ENCODE measurements around the gene GATD1.

GATD1 gene

DNA sequence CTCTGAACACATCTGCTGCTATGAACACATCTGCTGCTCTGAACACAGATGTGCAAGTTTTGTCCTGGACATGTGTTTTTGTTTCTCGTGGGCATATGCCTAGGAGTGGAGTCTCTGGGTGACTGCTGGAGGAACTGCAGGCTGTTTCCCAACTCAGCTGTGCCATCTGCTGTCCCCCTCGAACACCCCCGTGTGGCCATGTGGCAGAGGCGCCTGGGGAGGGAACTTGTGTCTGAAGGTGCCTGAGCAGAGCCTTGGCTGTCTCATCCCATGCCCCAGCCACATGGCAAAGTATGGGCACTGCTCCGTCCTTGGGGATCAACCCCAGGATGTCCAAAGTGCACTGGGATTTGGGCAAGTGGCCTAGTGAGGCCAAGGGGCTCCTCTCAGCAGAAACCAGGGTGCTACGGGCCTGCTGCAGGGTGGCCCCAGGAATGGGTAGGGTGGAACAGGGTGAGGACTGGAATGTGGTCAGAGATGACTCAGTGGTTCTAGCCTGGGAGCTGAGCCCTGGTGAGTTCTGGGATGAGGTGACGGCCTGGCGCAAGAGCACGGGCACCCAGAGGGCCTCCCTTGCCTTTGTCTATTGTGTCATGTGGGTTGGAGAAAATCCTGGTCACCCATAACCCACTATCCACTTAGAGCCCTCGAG is 14.7 kb downstream of the GATD1 start:
- Histone ChIP-seq H3K4me2 (ENCODE audit: low read length) (peak overlapping the region; percentile 35), H3K9ac (ENCODE audit: low read depth, low read length) (peak overlapping the region; percentile 2), H3K4me3 (ENCODE audit: low read length) (no peak overlapping the region), H3K27me3 (ENCODE audit: control insufficient read depth, insufficient read depth, low read length) (no peaks in the 10 kb centered on the region), H3K9me3 (replicated peaks; ENCODE audit: low read length) (no peaks in the 10 kb centered on the region), H3K36me3 (ENCODE audit: insufficient read depth, low read length) (peaks cover 77% of the 10 kb centered on the region), H3K4me1 (ENCODE audit: control insufficient read depth, insufficient read depth, low read length) (peaks cover 18% of the 10 kb centered on the region)

DNA sequence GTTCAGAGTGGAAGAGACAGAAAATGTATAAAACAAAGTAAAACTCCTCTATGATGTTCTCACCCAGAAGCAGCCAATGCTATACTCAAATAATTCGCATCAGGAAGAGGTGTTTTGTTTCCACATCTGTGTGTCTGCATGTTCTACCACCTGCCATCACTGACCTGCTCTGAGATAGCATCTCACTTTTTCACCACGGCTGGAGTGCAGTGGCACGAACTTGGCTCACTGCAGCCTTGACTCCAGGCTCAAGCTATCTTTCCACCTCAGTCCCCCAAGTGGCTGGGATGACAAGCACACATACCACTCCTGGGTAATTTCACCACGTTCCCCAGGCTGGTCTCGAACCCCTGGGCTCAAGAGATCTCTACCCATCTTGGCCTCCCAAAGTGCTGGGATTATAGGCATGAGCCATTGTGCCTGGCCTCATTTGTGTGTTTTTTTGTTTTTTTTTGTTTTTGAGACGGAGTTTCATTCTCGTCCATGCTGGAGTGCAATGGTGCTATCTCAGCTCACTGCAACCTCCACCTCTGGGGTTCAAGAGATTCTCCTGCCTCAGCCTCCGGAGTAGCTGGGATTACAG is 15.7 kb downstream of the GATD1 start:
- no peak overlapping the region for H3K4me3 ChIP-seq (ENCODE audit: low read length)
- H3K27me3 ChIP-seq (ENCODE audit: control insufficient read depth, insufficient read depth, low read length), result no peaks in the 10 kb centered on the region
- H3K9ac ChIP-seq (ENCODE audit: low read depth, low read length), result no peak overlapping the region
- H3K36me3 ChIP-seq (ENCODE audit: insufficient read depth, low read length), result peaks cover 76% of the 10 kb centered on the region
- no peak overlapping the region for H3K4me2 ChIP-seq (ENCODE audit: low read length)
- no peaks in the 10 kb centered on the region for H3K9me3 ChIP-seq (replicated peaks; ENCODE audit: low read length)
- H3K4me1 ChIP-seq (ENCODE audit: control insufficient read depth, insufficient read depth, low read length), result peaks cover 16% of the 10 kb centered on the region

DNA sequence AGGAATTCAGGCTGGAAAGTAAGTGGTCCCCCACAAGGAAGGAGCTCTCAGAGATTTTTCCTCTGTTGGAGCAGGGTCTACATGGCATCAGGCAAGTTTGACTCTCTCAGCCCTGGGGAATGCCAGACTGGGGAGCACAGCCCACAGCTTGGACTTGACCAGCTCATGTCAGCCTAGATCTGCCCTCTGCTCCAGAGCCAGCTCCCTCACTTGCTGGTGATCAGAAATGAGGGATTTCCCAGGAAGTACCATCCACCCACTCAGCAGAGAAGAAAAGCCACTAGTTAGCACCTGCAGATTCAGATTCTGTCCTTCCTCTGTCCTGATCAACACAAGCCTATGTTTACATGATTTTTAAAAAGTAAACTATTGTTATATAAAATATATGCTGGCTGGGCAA is 17.1 kb downstream of the GATD1 start:
- Histone ChIP-seq H3K4me1 (ENCODE audit: control insufficient read depth, insufficient read depth, low read length) (peaks cover 14% of the 10 kb centered on the region), H3K4me2 (ENCODE audit: low read length) (no peak overlapping the region), H3K4me3 (ENCODE audit: low read length) (no peak overlapping the region), H3K27me3 (ENCODE audit: control insufficient read depth, insufficient read depth, low read length) (no peaks in the 10 kb centered on the region), H3K9ac (ENCODE audit: low read depth, low read length) (no peak overlapping the region), H3K9me3 (replicated peaks; ENCODE audit: low read length) (no peaks in the 10 kb centered on the region), H3K36me3 (ENCODE audit: insufficient read depth, low read length) (peaks cover 76% of the 10 kb centered on the region)

DNA sequence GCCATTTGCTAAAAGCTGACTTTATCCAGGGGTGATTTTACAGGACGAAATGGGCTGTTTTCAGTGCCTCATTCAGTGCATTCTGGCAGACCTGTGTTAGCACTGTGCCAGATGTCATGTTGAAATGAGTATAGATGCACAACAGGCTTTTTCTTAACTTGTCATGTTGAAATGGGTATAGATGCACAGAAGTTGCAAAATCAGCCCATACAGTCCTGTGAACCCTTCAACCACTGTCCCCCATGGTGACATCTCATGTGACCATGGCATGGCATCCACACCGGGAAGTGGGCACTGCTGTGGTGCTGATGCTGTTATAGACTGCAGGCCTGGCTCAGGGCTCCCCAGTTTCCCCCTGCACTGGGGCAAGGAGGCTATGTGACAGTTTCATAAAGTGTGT is 27.6 kb downstream of the GATD1 start:
- H3K4me3 ChIP-seq (ENCODE audit: low read length), result no peak overlapping the region
- no peaks in the 10 kb centered on the region for H3K27me3 ChIP-seq (ENCODE audit: control insufficient read depth, insufficient read depth, low read length)
- H3K36me3 ChIP-seq (ENCODE audit: insufficient read depth, low read length), result peaks cover 15% of the 10 kb centered on the region
- no peaks in the 10 kb centered on the region for H3K9me3 ChIP-seq (replicated peaks; ENCODE audit: low read length)
- peaks cover 19% of the 10 kb centered on the region for H3K4me1 ChIP-seq (ENCODE audit: control insufficient read depth, insufficient read depth, low read length)
- peak overlapping the region; percentile 56 for H3K4me2 ChIP-seq (ENCODE audit: low read length)
- H3K9ac ChIP-seq (ENCODE audit: low read depth, low read length), result peak overlapping the region; percentile 93

DNA sequence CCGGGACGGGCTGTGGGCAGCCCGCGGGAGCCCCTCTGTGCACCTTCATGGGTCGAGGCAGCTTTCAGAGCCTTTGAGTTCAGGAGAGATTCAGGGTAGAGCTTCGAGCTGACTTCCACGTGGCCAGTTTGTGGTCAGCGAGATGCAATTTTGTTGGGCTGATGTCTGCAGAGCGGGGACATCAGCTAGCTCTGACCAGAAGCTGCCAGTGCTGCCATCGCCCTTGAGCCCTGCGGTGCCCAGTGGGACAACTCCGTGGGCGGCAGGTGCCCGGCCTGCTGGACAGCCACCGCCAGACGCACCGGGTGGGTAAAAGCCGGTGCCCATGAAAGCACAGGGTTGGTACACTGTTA is 29.3 kb downstream of the GATD1 start:
- Histone ChIP-seq H3K4me2 (ENCODE audit: low read length) (peak overlapping the region; percentile 95), H3K4me3 (ENCODE audit: low read length) (peak overlapping the region; percentile 82), H3K27me3 (ENCODE audit: control insufficient read depth, insufficient read depth, low read length) (no peaks in the 10 kb centered on the region), H3K9ac (ENCODE audit: low read depth, low read length) (peak overlapping the region; percentile 93), H3K36me3 (ENCODE audit: insufficient read depth, low read length) (peaks cover 12% of the 10 kb centered on the region), H3K4me1 (ENCODE audit: control insufficient read depth, insufficient read depth, low read length) (peaks cover 19% of the 10 kb centered on the region), H3K9me3 (replicated peaks; ENCODE audit: low read length) (no peaks in the 10 kb centered on the region)

DNA sequence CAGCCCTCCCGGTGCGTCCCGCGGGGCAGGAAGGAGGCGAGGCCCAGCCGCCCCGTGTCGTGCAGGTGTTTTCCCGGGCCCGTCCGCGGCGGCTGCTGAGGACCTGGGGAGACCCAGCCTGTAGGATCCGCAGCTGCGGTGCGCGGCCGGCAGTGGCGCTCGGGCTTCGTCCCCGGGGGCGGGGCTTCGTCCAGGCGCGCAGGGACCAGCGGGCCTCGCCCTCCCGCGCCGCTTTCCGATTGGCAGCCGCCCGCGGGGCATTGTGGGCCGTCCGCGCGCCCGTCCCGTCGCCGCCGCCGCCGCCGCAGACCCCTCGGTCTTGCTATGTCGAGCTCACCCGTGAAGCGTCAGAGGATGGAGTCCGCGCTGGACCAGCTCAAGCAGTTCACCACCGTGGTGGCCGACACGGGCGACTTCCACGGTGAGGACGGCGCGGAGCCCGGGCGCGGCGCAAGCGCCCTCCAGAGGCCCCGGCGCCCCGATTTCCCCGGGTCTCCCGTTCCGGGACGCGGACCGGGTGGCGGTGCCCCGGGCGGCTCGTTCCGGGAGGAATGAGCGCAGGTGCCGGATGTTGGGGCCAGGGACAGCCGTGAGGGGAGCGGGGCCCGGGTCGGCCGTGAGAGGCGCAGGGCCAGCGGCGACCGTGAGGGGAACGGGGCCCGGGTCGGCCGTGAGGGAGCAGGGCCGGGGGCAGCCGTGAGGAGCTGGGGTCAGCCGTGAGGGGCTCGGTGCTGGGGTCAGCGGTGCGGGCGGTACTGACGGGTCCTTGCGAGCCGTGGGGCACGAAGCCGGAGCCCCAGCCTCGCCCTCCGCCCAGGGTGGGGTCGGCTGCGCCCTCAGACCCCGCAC is 29.9 kb downstream of the GATD1 start, which contains the start of gene TALDO1:
TSS of gene TALDO1 (plus strand) at position 307 of the 849 bp plus-strand sequence. CDS start at position 325, 18 bp downstream.
- H3K4me1 ChIP-seq (ENCODE audit: control insufficient read depth, insufficient read depth, low read length), result peaks cover 19% of the 10 kb centered on the region
- peak within 1 kb of the TSS; percentile 82 for H3K4me3 ChIP-seq (ENCODE audit: low read length)

DNA sequence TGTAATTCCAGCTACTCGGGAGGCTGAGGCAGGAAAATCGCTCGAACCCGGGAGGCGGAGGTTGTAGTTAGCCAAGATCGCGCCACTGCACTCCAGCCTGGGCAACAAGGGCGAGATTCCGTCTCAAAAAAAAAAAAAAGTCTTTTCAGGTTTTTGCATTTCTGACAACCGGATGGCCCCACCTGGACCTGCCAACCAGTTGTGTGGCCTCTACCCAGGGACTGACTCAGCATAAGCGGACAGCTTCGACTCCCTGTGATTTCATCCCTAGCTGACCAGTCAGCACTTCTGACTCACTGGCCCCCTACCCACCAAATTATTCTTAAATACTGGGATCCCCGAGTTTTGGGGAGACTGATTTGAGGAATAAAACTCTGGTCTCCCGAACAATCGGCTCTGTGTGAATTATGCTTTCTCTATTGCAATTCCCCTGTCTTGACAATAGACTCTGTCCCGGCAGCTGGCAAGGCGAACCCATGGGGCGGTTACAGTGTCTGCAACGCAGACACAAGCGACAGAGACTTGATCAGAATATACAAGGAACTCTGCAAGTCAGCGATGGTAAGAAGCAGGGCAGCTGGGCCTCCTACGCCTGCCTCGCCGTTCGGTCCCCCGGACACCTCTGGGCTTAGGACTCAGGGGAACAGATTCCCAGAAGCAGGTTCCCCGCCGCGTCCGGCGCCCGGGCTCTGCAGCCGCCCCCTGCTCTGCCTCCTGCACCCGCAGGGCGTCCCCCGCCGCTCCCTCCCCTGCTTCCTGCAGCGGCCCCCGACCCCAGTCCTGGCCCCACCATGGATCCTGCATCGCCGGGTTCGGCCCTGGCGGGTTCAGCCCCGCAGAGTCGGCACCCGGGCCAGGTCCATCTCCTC is 30.8 kb downstream of the GATD1 start:
- Histone ChIP-seq H3K27me3 (ENCODE audit: control insufficient read depth, insufficient read depth, low read length) (no peaks in the 10 kb centered on the region), H3K4me1 (ENCODE audit: control insufficient read depth, insufficient read depth, low read length) (peaks cover 19% of the 10 kb centered on the region), H3K4me3 (ENCODE audit: low read length) (peak overlapping the region; percentile 82), H3K9me3 (replicated peaks; ENCODE audit: low read length) (no peaks in the 10 kb centered on the region), H3K4me2 (ENCODE audit: low read length) (peak overlapping the region; percentile 95), H3K36me3 (ENCODE audit: insufficient read depth, low read length) (peaks cover 5% of the 10 kb centered on the region), H3K9ac (ENCODE audit: low read depth, low read length) (peak overlapping the region; percentile 93)

More for the DNA sequence above, 29.9 kb downstream of the GATD1 start, which contains the start of gene TALDO1:
- no peaks in the 10 kb centered on the region for H3K27me3 ChIP-seq (ENCODE audit: control insufficient read depth, insufficient read depth, low read length)
- H3K4me2 ChIP-seq (ENCODE audit: low read length), result peak within 1 kb of the TSS; percentile 95
- no peaks in the 10 kb centered on the region for H3K9me3 ChIP-seq (replicated peaks; ENCODE audit: low read length)
- H3K36me3 ChIP-seq (ENCODE audit: insufficient read depth, low read length), result peaks cover 7% of the 10 kb centered on the region
- peak within 1 kb of the TSS; percentile 93 for H3K9ac ChIP-seq (ENCODE audit: low read depth, low read length)

DNA sequence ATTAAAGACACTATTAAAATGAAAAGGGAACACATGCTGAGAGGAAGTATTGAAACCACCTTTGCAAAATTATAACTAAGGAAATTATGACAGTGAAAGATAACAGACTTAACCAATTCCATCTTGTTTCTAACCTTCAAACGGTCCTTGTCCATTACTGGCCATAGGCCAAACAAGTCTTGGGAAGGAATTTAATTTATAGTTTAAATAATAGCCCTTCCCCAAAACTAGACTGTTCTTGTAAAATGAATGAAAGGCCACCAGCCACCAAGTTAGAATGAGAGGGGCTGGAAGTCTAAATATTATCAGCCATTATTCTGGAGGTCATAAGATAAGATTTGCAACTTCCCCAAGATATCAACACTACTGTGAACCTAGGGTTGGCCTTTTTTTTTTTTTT is 31.9 kb downstream of the GATD1 start:
- Histone ChIP-seq H3K36me3 (ENCODE audit: insufficient read depth, low read length) (peaks cover 5% of the 10 kb centered on the region), H3K4me2 (ENCODE audit: low read length) (no peak overlapping the region), H3K9me3 (replicated peaks; ENCODE audit: low read length) (no peaks in the 10 kb centered on the region), H3K27me3 (ENCODE audit: control insufficient read depth, insufficient read depth, low read length) (no peaks in the 10 kb centered on the region), H3K4me1 (ENCODE audit: control insufficient read depth, insufficient read depth, low read length) (peaks cover 19% of the 10 kb centered on the region), H3K4me3 (ENCODE audit: low read length) (no peak overlapping the region), H3K9ac (ENCODE audit: low read depth, low read length) (no peak overlapping the region)

DNA sequence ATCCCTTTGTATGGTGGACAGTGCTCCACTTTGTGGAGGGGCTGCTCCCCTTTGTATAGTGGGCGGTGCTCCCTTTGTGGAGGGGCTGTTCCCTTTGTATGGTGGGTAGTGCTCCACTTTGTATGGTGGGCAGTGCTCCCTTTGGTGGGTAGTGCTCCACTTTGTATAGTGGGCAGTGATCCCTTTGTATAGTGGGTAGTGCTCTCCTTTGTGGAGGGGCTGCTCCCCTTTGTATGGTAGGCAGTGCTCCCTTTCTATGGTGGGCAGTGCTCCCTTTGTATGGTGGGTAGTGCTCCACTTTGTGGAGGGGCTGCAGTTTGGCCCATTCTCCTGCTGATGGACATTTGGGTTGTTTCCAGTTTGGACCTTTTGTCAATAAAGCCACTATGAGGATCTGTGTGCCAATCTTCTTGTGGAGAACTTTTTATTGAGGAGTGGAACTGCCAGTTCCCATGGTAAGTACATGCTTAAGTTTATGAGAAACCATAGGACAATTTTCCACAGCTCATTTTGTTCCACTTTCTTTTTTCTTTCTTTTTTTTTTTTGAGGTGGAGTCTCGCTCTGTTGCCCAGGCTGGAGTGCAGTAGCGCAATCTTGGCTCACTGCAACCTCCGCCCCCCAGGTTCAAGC is 34.6 kb downstream of the GATD1 start:
- H3K27me3 ChIP-seq (ENCODE audit: control insufficient read depth, insufficient read depth, low read length), result peaks cover 2% of the 10 kb centered on the region
- H3K9me3 ChIP-seq (replicated peaks; ENCODE audit: low read length), result no peaks in the 10 kb centered on the region
- H3K4me1 ChIP-seq (ENCODE audit: control insufficient read depth, insufficient read depth, low read length), result peaks cover 6% of the 10 kb centered on the region
- H3K36me3 ChIP-seq (ENCODE audit: insufficient read depth, low read length), result no peaks in the 10 kb centered on the region
- no peak overlapping the region for H3K4me3 ChIP-seq (ENCODE audit: low read length)
- no peak overlapping the region for H3K9ac ChIP-seq (ENCODE audit: low read depth, low read length)
- no peak overlapping the region for H3K4me2 ChIP-seq (ENCODE audit: low read length)

DNA sequence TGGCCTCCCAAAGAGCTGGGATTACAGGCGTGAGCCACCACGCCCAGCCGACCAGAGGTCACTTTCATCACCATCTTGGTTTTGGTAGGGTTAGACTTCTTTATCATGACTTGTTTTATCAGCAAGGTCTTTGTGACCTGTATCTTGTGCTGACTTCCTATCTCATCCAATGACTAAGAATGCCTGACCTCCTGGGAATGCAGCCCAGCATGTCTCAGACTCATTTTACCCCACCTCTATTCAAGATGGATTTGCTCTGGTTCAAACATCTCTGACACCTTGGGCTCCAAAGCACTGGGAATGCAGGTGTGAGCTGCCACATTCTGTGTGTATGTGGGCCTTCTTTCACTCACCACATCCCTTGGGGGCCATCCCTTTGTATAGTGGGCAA is 35.1 kb downstream of the GATD1 start:
- Histone ChIP-seq H3K9ac (ENCODE audit: low read depth, low read length) (no peak overlapping the region), H3K4me1 (ENCODE audit: control insufficient read depth, insufficient read depth, low read length) (peaks cover 6% of the 10 kb centered on the region), H3K4me2 (ENCODE audit: low read length) (no peak overlapping the region), H3K9me3 (replicated peaks; ENCODE audit: low read length) (no peaks in the 10 kb centered on the region), H3K27me3 (ENCODE audit: control insufficient read depth, insufficient read depth, low read length) (peaks cover 8% of the 10 kb centered on the region), H3K4me3 (ENCODE audit: low read length) (no peak overlapping the region), H3K36me3 (ENCODE audit: insufficient read depth, low read length) (no peaks in the 10 kb centered on the region)
